GM21528 (cell line): ENCODE measurements around the gene MPP7.

Source experiments
- ATAC-seq: cut with Tn5 transposase; IDR thresholded peaks from one replicate; pipeline ENCODE4 v1.9.1; 2021; ENCODE audit warnings: mild to moderate bottlenecking, moderate library complexity; ENCODE audit not compliant: unreplicated experiment, low FRiP score

The MPP7 gene

GRCh38 chr10:28276384-28276783 lies 26.5 kb downstream of the MPP7 start:
- no peak for ATAC-seq

GRCh38 chr10:28274475-28274874 lies 28.4 kb downstream of the MPP7 start:
- no peak for ATAC-seq

GRCh38 chr10:28273343-28273742 lies 29.5 kb downstream of the MPP7 start:
- no peak for ATAC-seq

GRCh38 chr10:28269842-28270456 lies 32.9 kb downstream of the MPP7 start:
- ATAC-seq: no peak

- ATAC-seq: no peak
These were observed 36.2 kb downstream of the MPP7 start for GRCh38 chr10:28266449-28267224.

GRCh38 chr10:28263136-28263857 lies 39.6 kb downstream of the MPP7 start:
- ATAC-seq: no peak

GRCh38 chr10:28256776-28257175 lies 46.1 kb downstream of the MPP7 start:
- ATAC-seq: no peak

GRCh38 chr10:28254290-28254985 lies 48.4 kb downstream of the MPP7 start:
- no peak for ATAC-seq

- ATAC-seq: no peak
These were observed 49.6 kb downstream of the MPP7 start for GRCh38 chr10:28253169-28253785.
